Activated CD8-positive, alpha-beta memory T cell treated with anti-CD3 and anti-CD28 coated beads, Interleukin-2, amount 10 ng/mL, durations not matched to agents 7 days and 5 days (primary cell): Measurements from ENCODE around the gene CALM3. TPM values are rescaled to one million over a fixed set of nuclear protein-coding genes. Genes with fewer than 3 reads are reported as not detected.

ENCODE experiments used
- ATAC-seq: fragments of 150-1000 bp; cut with Tn5 transposase; one replicate; pipeline ENCODE4 v1.10.0; 2021; ENCODE audit warnings: moderate library complexity
- CTCF ChIA-PET: fragments of 350-600 bp; sonication (Branson Sonifier 250); formaldehyde crosslinking; loops from one replicate; lab custom pipeline; 2021; ENCODE audit warnings: antibody characterized with exemption; lab: Charles Lee
- DNase-seq: peaks from one replicate; pipeline ENCODE4 v3.0.0-alpha.2; 2020
- H3K27ac Mint-ChIP-seq: one replicate; pipeline ENCODE4 v1.8.0; 2021; ENCODE audit warnings: mild to moderate bottlenecking, mixed read lengths
- H3K27me3 Mint-ChIP-seq: one replicate; pipeline ENCODE4 v1.8.0; 2021; ENCODE audit warnings: mixed read lengths
- H3K36me3 Mint-ChIP-seq: one replicate; pipeline ENCODE4 v1.8.0; 2021; ENCODE audit warnings: mild to moderate bottlenecking, mixed read lengths
- H3K4me1 Mint-ChIP-seq: one replicate; pipeline ENCODE4 v1.8.0; 2021; ENCODE audit warnings: mixed read lengths
- H3K4me3 Mint-ChIP-seq: one replicate; pipeline ENCODE4 v1.8.0; 2021; ENCODE audit warnings: mild to moderate bottlenecking, moderate library complexity, mixed read lengths
- H3K9me3 Mint-ChIP-seq: one replicate; pipeline ENCODE4 v1.8.0; 2022; ENCODE audit warnings: low read depth, mixed read lengths
- total RNA-seq, 2 experiments: library from RNA; stranded (reverse); gene quantifications; one replicate each; pipeline ENCODE4 v1.2.3, GENCODE V29; 2021

CALM3 gene
- total RNA-seq, 2 experiments from 2014 or later, result 497 to 498 TPM

DNA sequence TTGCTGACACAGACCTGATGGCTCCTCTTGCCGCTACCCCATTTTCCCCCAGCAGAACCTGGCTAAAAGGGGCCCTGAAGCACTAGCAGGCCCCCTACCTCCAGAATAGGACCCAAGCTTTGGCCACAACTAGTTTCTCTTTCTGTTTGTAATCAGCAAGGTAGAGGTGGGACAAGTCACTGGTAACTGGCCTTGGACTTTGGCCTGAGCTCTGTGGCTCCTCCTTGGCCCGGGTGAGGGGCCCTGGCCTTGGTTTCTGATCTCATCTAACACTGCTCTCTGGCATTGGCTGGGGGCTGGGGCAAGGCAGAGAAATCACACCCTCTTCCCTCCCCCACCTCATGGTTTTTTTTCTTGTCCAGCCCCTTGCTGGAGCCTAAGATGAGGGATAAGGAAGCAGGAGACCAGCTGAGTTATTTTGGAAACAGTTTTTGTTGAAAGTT, 2.1 kb downstream of the CALM3 start:
- Mint-ChIP-seq H3K27ac (peak overlapping the region; percentile 100), H3K27me3 (peaks cover 4% of the 10 kb centered on the region), H3K9me3 (no peaks in the 10 kb centered on the region), H3K4me1 (peaks cover 38% of the 10 kb centered on the region), H3K4me3 (peak overlapping the region; percentile 98), H3K36me3 (peaks cover 34% of the 10 kb centered on the region)
- CTCF ChIA-PET, result interaction anchor here (4.1 to 4.4 kb wide), 2 partner anchors 10 to 58 kb away, joined by 24 to 93 read pairs; partner anchors contain the start of gene DACT3
- DNase-seq, result no peak
- no peak for ATAC-seq

DNA sequence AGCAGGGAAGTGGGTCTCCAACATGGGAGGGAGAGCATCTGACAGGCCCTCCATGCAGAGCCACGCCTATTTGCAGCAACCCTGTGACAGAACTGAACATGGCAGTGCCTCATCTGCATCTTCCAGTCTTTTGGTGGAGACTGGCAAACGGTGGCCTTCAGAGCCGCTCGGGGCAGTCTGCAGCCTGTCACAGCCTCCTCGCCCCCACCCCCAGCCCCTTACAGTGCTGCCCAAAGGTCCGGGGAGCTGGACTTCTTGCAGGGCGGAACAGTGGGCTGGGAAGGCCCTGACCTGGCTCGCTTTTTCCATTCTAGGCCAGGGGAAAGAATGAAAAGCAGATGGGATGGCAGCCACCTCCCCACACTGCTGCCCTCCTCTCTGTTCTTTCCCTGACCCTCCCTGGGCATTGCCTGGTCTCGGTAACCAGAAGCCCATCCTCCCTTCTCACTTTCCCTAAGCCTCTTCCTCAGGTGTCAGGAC, 2.7 kb downstream of the CALM3 start:
- CTCF ChIA-PET, result interaction anchor here (4.1 to 4.4 kb wide), 2 partner anchors 9 to 58 kb away, joined by 24 to 93 read pairs; partner anchors contain the start of gene DACT3
- H3K27ac Mint-ChIP-seq, result peak overlapping the region; percentile 100
- H3K36me3 Mint-ChIP-seq, result peaks cover 33% of the 10 kb centered on the region
- DNase-seq (no peak), ATAC-seq (no peak)
- no peaks in the 10 kb centered on the region for H3K9me3 Mint-ChIP-seq
- peak overlapping the region; percentile 98 for H3K4me3 Mint-ChIP-seq
- H3K4me1 Mint-ChIP-seq, result peaks cover 38% of the 10 kb centered on the region
- no peaks in the 10 kb centered on the region for H3K27me3 Mint-ChIP-seq

DNA sequence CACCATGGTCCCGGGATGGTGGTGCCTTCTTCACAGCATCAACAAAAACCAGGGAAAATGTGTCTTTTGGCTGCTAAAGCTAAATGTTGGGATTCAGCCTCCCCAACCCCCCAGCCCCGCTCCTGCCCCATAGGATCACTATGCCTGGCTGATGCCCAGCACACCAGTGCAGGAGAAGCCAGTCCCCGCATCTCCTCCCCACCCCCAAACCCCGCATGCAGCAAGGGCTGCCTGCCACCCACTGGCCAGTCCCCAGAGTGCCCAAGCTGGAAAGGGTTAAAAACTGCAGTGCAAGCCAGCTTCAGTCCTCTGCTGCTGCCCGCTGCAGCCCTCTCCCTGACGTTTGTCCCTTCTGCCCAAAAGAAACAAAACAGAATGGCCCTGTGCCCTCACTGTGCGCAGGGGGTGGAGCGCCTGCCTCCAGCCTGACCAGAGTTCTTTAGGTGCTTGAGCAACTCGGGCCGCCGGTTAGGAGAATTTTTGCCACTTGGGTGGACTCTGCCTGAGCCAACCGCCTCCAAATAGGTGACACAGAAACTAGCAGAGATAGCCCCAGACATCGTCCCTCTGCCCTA, 3.7 kb downstream of the CALM3 start:
- CTCF ChIA-PET, result interaction anchor here (1.4 to 1.7 kb wide), 2 partner anchors 9 to 15 kb away, joined by 3 to 6 read pairs; no protein-coding TSS in a partner anchor
- DNase-seq (no peak), ATAC-seq (no peak)
- H3K4me3 Mint-ChIP-seq, result no peak overlapping the region
- no peak overlapping the region for H3K27ac Mint-ChIP-seq
- H3K9me3 Mint-ChIP-seq, result no peaks in the 10 kb centered on the region
- peaks cover 38% of the 10 kb centered on the region for H3K36me3 Mint-ChIP-seq
- peaks cover 38% of the 10 kb centered on the region for H3K4me1 Mint-ChIP-seq
- no peaks in the 10 kb centered on the region for H3K27me3 Mint-ChIP-seq

DNA sequence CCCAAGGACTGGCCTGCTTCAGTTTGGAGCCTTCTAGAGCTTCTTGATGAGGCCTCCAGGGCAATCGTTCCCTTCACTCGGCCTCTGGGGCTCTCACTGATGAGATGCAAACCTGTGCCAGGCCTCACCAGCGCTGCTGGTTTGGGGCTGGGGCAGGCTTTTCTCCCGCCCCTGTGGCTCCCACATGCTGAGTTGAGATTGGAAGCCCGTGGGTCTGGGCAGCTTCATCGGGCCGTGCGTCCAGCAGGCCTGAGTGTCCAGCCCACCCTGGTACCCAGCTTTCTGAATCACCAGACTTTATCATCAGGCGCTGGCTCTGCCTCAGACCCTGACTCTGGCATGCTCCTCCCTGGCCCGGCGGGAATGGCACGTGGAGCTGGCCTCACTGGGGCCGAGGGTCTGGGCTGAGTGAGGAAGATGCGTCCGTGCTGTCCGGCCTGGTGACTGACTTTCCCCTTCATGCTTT, 4.3 kb downstream of the CALM3 start:
- no peak for ATAC-seq
- H3K27ac Mint-ChIP-seq, result no peak overlapping the region
- H3K4me3 Mint-ChIP-seq, result no peak overlapping the region
- peaks cover 35% of the 10 kb centered on the region for H3K4me1 Mint-ChIP-seq
- no peaks in the 10 kb centered on the region for H3K9me3 Mint-ChIP-seq
- DNase-seq, result no peak
- no peaks in the 10 kb centered on the region for H3K27me3 Mint-ChIP-seq
- H3K36me3 Mint-ChIP-seq, result peaks cover 41% of the 10 kb centered on the region
- CTCF ChIA-PET, result interaction anchor here (1.4 to 1.7 kb wide), 2 partner anchors 9 to 15 kb away, joined by 3 to 6 read pairs; no protein-coding TSS in a partner anchor

DNA sequence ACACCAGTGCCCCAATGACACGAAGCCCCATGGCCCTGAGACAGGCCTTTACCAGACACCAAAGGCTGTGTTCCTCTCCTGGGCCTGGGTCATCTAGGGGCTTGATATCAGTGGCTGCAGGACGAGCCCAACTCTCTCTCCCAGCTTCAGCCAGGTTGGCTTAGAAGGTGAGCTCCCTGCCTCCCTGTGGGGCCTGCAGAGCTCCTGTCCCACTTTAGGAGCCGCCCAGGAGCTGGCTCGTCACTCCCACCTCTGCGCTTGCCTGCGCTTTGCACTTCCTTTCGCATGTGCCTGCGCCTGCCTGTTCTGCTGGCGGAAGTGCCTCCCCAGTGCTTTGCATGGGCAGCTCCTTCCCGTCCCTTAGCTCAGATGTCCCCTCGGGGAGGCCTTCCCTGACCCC, 4.9 kb downstream of the CALM3 start:
- DNase-seq (no peak), ATAC-seq (no peak)
- H3K36me3 Mint-ChIP-seq, result peaks cover 47% of the 10 kb centered on the region
- no peaks in the 10 kb centered on the region for H3K27me3 Mint-ChIP-seq
- no peak overlapping the region for H3K4me3 Mint-ChIP-seq
- peaks cover 41% of the 10 kb centered on the region for H3K4me1 Mint-ChIP-seq
- no peaks in the 10 kb centered on the region for H3K9me3 Mint-ChIP-seq
- H3K27ac Mint-ChIP-seq, result no peak overlapping the region
- CTCF ChIA-PET, result interaction anchor here (1.4 to 2.7 kb wide), 3 partner anchors 8 to 56 kb away, joined by 3 to 13 read pairs (median 6); partner anchors contain the start of gene DACT3

DNA sequence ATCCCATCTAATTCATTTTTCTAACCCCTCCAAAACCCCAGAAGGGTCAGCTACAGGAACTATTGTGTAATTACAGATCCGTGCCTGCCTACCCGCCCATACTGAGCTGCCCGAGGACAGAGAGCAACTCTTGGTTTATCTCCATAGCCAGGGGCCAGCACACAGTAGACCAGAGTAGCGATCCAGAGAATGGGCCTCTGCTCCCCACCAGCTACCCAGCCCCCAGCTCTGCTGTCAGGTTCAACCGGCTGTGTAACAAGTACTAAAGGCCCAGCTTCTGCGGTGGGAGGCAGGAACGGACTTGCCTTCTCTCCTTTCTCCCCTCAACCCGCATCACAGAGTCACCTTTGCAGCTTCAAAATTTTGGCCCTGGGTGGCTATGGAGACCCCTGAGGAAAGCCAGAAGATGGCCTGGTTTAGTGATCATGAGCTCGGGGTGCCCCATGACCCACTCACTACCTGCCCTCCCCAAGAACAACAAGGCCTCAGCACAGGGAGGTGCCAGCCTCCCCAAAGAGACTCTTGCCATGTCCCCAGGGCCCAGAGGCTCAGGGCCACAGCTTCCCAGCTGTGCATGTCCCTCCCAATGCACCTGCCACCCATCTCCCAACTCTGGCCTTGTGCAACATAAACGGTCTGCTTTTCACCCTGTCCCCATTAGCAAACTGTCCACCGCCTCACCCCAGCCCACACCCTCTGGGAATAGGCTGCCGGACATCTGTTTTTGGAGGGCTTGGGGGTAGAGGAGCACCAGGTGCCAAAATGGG, 5.7 kb downstream of the CALM3 start:
- Mint-ChIP-seq H3K9me3 (no peaks in the 10 kb centered on the region), H3K4me3 (no peak overlapping the region), H3K27me3 (no peaks in the 10 kb centered on the region), H3K27ac (no peak overlapping the region), H3K4me1 (peaks cover 49% of the 10 kb centered on the region), H3K36me3 (peaks cover 50% of the 10 kb centered on the region)
- DNase-seq, result no peak
- CTCF ChIA-PET, result interaction anchor here (2.7 kb wide), 1 partner anchor 55 kb away, joined by 13 read pairs; the partner anchor contains the start of gene DACT3
- ATAC-seq, result no peak

DNA sequence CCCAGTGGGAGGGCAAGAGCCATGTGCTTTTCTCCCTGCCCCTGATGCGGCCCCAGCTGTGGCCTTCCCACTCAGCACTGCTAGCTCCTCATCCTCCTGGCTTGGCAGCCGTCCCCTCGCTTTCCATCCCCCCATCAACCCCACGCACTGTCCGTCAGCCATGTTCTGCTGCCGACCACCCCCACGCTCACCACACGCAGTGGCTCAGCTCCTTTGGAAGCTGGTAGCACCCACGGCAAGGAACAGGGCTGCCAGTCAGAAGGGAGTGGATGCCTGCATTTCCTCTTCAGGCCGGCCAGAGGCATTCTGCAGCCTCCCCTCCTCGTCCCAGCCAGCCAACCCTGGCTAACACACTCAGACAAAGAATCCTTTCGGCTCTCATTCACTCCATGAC, 6.3 kb downstream of the CALM3 start:
- Mint-ChIP-seq H3K4me3 (no peak overlapping the region), H3K27me3 (no peaks in the 10 kb centered on the region), H3K4me1 (peaks cover 51% of the 10 kb centered on the region), H3K9me3 (no peaks in the 10 kb centered on the region), H3K27ac (no peak overlapping the region), H3K36me3 (peaks cover 47% of the 10 kb centered on the region)
- DNase-seq, result no peak
- no peak for ATAC-seq
- CTCF ChIA-PET, result interaction anchor here (2.7 kb wide), 1 partner anchor 54 kb away, joined by 13 read pairs; the partner anchor contains the start of gene DACT3

DNA sequence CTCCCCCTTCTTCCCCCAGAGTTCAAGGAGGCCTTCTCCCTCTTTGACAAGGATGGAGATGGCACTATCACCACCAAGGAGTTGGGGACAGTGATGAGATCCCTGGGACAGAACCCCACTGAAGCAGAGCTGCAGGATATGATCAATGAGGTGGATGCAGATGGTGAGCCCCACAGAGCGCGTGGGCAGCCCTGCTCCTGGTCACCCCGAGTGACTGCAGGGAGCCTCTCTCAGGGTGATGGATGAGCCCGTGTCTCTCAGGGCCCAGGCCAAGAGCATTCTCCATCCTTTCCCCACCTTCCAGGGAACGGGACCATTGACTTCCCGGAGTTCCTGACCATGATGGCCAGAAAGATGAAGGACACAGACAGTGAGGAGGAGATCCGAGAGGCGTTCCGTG, 7.0 kb downstream of the CALM3 start:
- CTCF ChIA-PET, result interaction anchor here (2.7 kb wide), 1 partner anchor 53 kb away, joined by 13 read pairs; the partner anchor contains the start of gene DACT3
- peaks cover 49% of the 10 kb centered on the region for H3K4me1 Mint-ChIP-seq
- no peaks in the 10 kb centered on the region for H3K9me3 Mint-ChIP-seq
- H3K27me3 Mint-ChIP-seq, result no peaks in the 10 kb centered on the region
- H3K36me3 Mint-ChIP-seq, result peaks cover 47% of the 10 kb centered on the region
- ATAC-seq (no peak), DNase-seq (no peak)
- no peak overlapping the region for H3K27ac Mint-ChIP-seq
- H3K4me3 Mint-ChIP-seq, result no peak overlapping the region

DNA sequence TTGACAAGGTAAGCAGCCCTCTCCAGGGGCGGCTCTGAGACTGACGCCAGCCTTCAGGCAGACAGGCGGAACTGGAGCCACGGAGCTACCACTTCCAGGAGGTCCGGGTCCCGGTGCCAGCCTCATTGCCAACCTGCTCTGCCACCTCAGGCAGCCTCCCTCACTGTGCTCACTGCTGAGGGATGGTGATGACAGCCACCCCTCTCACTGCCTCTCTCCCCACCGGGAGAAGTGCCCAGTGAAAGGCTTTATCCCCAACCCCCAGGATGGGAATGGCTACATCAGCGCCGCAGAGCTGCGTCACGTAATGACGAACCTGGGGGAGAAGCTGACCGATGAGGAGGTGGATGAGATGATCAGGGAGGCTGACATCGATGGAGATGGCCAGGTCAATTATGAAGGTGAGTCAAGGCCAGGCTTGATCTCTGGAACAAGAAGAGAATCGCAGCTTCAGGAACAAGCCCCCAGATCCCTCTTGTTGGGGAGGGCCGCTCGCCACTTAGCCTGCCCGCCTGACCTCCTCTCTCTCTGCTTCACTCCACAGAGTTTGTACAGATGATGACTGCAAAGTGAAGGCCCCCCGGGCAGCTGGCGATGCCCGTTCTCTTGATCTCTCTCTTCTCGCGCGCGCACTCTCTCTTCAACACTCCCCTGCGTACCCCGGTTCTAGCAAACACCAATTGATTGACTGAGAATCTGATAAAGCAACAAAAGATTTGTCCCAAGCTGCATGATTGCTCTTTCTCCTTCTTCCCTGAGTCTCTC, 7.6 kb downstream of the CALM3 start:
- no peak for ATAC-seq
- H3K4me1 Mint-ChIP-seq, result peaks cover 46% of the 10 kb centered on the region
- H3K27me3 Mint-ChIP-seq, result no peaks in the 10 kb centered on the region
- H3K27ac Mint-ChIP-seq, result no peak overlapping the region
- no peak overlapping the region for H3K4me3 Mint-ChIP-seq
- no peak for DNase-seq
- CTCF ChIA-PET, result no interaction called here
- H3K36me3 Mint-ChIP-seq, result peaks cover 43% of the 10 kb centered on the region
- no peaks in the 10 kb centered on the region for H3K9me3 Mint-ChIP-seq

DNA sequence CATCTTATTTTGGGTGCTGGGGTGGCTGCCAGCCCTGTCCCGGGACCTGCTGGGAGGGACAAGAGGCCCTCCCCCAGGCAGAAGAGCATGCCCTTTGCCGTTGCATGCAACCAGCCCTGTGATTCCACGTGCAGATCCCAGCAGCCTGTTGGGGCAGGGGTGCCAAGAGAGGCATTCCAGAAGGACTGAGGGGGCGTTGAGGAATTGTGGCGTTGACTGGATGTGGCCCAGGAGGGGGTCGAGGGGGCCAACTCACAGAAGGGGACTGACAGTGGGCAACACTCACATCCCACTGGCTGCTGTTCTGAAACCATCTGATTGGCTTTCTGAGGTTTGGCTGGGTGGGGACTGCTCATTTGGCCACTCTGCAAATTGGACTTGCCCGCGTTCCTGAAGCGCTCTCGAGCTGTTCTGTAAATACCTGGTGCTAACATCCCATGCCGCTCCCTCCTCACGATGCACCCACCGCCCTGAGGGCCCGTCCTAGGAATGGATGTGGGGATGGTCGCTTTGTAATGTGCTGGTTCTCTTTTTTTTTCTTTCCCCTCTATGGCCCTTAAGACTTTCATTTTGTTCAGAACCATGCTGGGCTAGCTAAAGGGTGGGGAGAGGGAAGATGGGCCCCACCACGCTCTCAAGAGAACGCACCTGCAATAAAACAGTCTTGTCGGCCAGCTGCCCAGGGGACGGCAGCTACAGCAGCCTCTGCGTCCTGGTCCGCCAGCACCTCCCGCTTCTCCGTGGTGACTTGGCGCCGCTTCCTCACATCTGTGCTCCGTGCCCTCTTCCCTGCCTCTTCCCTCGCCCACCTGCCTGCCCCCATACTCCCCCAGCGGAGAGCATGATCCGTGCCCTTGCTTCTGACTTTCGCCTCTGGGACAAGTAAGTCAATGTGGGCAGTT, 8.6 kb downstream of the CALM3 start:
- Mint-ChIP-seq H3K27ac (no peak overlapping the region), H3K36me3 (peaks cover 43% of the 10 kb centered on the region)

DNA sequence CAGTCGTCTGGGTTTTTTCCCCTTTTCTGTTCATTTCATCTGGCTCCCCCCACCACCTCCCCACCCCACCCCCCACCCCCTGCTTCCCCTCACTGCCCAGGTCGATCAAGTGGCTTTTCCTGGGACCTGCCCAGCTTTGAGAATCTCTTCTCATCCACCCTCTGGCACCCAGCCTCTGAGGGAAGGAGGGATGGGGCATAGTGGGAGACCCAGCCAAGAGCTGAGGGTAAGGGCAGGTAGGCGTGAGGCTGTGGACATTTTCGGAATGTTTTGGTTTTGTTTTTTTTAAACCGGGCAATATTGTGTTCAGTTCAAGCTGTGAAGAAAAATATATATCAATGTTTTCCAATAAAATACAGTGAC, 9.3 kb downstream of the CALM3 start:
- no peak for ATAC-seq
- peaks cover 43% of the 10 kb centered on the region for H3K36me3 Mint-ChIP-seq
- H3K4me1 Mint-ChIP-seq, result peaks cover 47% of the 10 kb centered on the region
- no peaks in the 10 kb centered on the region for H3K27me3 Mint-ChIP-seq
- no peaks in the 10 kb centered on the region for H3K9me3 Mint-ChIP-seq
- DNase-seq, result no peak
- H3K4me3 Mint-ChIP-seq, result no peak overlapping the region
- H3K27ac Mint-ChIP-seq, result no peak overlapping the region
- CTCF ChIA-PET, result interaction anchor here (1.1 to 9.9 kb wide), 3 partner anchors 9 to 78 kb away, joined by 3 to 169 read pairs (median 93); partner anchors contain the start of genes CALM3 and DACT3

More for the DNA sequence above, 8.6 kb downstream of the CALM3 start:
- H3K4me3 Mint-ChIP-seq, result no peak overlapping the region
- CTCF ChIA-PET, result interaction anchor here (0.6 to 9.9 kb wide), 3 partner anchors 8 to 248 kb away, joined by 3 to 169 read pairs (median 93); partner anchors contain the start of genes CALM3 and DACT3
- peaks cover 47% of the 10 kb centered on the region for H3K4me1 Mint-ChIP-seq
- DNase-seq (no peak), ATAC-seq (no peak)
- H3K9me3 Mint-ChIP-seq, result no peaks in the 10 kb centered on the region
- H3K27me3 Mint-ChIP-seq, result no peaks in the 10 kb centered on the region
